Sigmoid colon (tissue), 4 donors: ENCODE results near the gene GIT2.

Experiments used
- EP300 ChIP-seq, 4 donors: sonication (generic); formaldehyde crosslinking; IDR thresholded peaks; one replicate each; pipeline ENCODE4 v1.6.1; 2017; ENCODE audit warnings: antibody characterized with exemption in 4 of 4
- TF ChIP-seq, protein P1 (sequence below), 4 experiments: fragments of 450-650 bp in 3 of 4; fragments of 200-600 bp in 1 of 4; IDR thresholded peaks; one replicate each; pipeline ENCODE4 v1.5.1; 2016 to 2019; ENCODE audit warnings: antibody characterized with exemption in 4 of 4, mild to moderate bottlenecking in 3 of 4, moderate library complexity in 2 of 4

DNA sequence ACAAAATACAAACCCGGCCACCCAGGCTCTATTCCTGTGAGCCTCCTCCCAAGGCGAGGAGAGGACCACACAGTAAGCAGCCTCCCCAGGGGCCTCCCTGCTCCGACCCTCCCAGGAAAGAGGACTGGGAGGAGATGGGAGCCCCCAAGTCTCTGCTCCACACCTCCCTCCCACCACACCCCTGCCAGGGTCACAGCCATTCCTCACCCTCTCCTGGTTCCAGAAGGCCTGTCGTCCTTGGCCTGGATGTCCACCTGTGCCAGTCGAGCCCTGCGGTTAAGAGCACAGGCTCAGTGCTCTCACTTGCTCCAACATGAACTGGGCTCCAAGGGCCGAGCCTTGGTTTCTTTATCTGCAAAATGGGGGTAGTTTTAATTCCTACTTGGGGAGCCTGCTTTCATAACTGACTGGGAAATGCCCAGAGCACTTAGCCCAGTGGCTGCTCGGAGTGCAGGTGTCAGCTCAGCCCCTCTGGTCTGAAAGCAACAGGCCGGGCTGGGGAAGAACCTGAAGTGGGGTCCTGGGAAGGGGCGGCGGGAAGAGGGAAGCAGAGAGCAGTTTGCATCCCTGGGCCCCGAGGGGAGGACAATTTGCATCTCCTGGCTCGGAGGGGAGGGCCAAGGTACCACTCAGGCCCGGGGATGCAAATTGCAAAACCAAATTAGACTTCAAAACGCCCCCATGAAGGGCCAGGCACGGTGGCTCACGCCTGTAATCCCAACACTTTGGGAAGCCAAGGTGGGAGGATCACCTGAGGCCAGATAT, 72.5 kb downstream of the GIT2 start:
- TF ChIP-seq EP300 (IDR thresholded peaks at IDR 0.05), result no peak
- TF ChIP-seq, protein P1, sequence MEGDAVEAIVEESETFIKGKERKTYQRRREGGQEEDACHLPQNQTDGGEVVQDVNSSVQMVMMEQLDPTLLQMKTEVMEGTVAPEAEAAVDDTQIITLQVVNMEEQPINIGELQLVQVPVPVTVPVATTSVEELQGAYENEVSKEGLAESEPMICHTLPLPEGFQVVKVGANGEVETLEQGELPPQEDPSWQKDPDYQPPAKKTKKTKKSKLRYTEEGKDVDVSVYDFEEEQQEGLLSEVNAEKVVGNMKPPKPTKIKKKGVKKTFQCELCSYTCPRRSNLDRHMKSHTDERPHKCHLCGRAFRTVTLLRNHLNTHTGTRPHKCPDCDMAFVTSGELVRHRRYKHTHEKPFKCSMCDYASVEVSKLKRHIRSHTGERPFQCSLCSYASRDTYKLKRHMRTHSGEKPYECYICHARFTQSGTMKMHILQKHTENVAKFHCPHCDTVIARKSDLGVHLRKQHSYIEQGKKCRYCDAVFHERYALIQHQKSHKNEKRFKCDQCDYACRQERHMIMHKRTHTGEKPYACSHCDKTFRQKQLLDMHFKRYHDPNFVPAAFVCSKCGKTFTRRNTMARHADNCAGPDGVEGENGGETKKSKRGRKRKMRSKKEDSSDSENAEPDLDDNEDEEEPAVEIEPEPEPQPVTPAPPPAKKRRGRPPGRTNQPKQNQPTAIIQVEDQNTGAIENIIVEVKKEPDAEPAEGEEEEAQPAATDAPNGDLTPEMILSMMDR (IDR thresholded peaks at IDR 0.05), result no peak
